Ovary (tissue), 9 donors: ENCODE data around the gene TASP1. TPM values are rescaled to one million over a fixed set of nuclear protein-coding genes. Genes with fewer than 3 reads are reported as not detected.

ENCODE experiments used
- DNase-seq, 5 donors: peaks; one replicate each; pipeline ENCODE4 v3.0.0-alpha.2; 2019 to 2020
- H3K27ac ChIP-seq, 2 donors: fragments of 200-600 bp; one replicate each; pipeline versions ENCODE4 v1.5.1 to v1.8.0; 2019 to 2022
- H3K27me3 ChIP-seq: fragments of 200-600 bp; one replicate; pipeline ENCODE4 v1.8.0; 2022
- H3K36me3 ChIP-seq: fragments of 200-600 bp; sonication (generic); one replicate; pipeline ENCODE4 v1.5.1; 2019
- H3K4me1 ChIP-seq: one replicate; pipeline ENCODE4 v1.8.1; 2013; ENCODE audit warnings: mild to moderate bottlenecking, moderate library complexity; ENCODE audit not compliant: insufficient read depth
- H3K4me3 ChIP-seq: fragments of 200-600 bp; sonication (generic); one replicate; pipeline ENCODE4 v1.5.1; 2017
- H3K9me3 ChIP-seq, 2 donors: fragments of 200-600 bp in 1 of 2; sonication (generic) in 1 of 2; one replicate each; pipeline versions ENCODE4 v1.5.1 to v1.8.1; 2013 to 2019; ENCODE audit warnings: mild to moderate bottlenecking in 1 of 2, moderate library complexity in 1 of 2
- CTCF ChIP-seq, 3 donors: fragments of 450-650 bp in 2 of 3; fragments of 200-600 bp in 1 of 3; IDR thresholded peaks; one replicate each; pipeline versions ENCODE4 v1.5.1 to v1.8.0; 2016 to 2022; ENCODE audit warnings: antibody characterized with exemption in 3 of 3, mild to moderate bottlenecking in 1 of 3
- EP300 ChIP-seq: sonication (generic); formaldehyde crosslinking; IDR thresholded peaks from one replicate; pipeline ENCODE4 v1.6.1; 2017; ENCODE audit warnings: antibody characterized with exemption
- POLR2A ChIP-seq: fragments of 450-650 bp; IDR thresholded peaks from one replicate; pipeline ENCODE4 v1.6.1; 2017; ENCODE audit warnings: antibody characterized with exemption, mild to moderate bottlenecking, moderate library complexity
- WGBS, 3 donors: extraction: QIAGEN DNeasy Blood & Tissue Kit in 1 of 3; methylation state at CpG; one replicate each; pipeline versions ENCODE4 v1.1.5 to v1.1.7; 2013 to 2017; 5-methylcytosine and 5-hydroxymethylcytosine counted together
- intact Hi-C, 4 donors: fragments of 100-400 bp; cut with DNase I; formaldehyde crosslinking; loops; one replicate each; pipeline versions ENCODE4 v1.11.0 to v1.15.1; 2022 to 2023
- polyA plus RNA-seq, 2 donors: library from polyadenylated mRNA; stranded (reverse); fragments of 200-250 nt in 1 of 2; fragments of 350-450 nt in 1 of 2; fragmentation: Illumina TruSeq in 1 of 2; extraction: RNeasy Lipid Tissue Mini Kit (QIAGEN cat#74804) in 1 of 2; gene quantifications; one replicate each; pipeline ENCODE4 v1.2.3, GENCODE V29; 2013 to 2014
- total RNA-seq, 7 donors: library from RNA; depleted of rRNA in 2 of 7; stranded (reverse); fragments of >200 nt in 2 of 7; fragmentation: NEBNext Ultra II Directional in 3 of 7; extraction: Animal tissue kit (Norgen Biotek cat#: 25700) in 3 of 7; gene quantifications; one replicate each; pipeline versions ENCODE4 v1.1.0 to v1.2.4, GENCODE V29; 2016 to 2023
- donor health status: DM: no; HTN: no; CAD: no; lungs with moderate emphysema.
- donor health status: DM: no; HTN: no; CAD: no.
- donor health status: Bipolar disorder and iron deficiency.
- donor health status: DM: yes; HTN: yes; CAD: no.
- donor health status: DM: no; HTN: no; CAD: no.
- donor health status: DM: yes; HTN: yes; CAD: no.

The TASP1 gene
- total and polyA plus RNA-seq, 9 donors = 6.4 to 16.5 (median 13.2) TPM

GRCh38 chr20:13412806-13413445 lies 225.8 kb downstream of the TASP1 start:
- H3K27me3 ChIP-seq = no peaks in the 10 kb centered on the region
- 54 to 66% (median 57%) methylated on average over 3 of the region's 3 CpGs for WGBS, 3 donors
- no peaks in the 10 kb centered on the region for H3K4me1 ChIP-seq
- no peak for DNase-seq
- H3K9me3 ChIP-seq = no peaks in the 10 kb centered on the region
- intact Hi-C loops = no loop called here
- TF ChIP-seq CTCF (IDR thresholded peaks at IDR 0.05) (no peak), POLR2A (no peak), EP300 (no peak)
- H3K36me3 ChIP-seq = no peaks in the 10 kb centered on the region
- no peak overlapping the region for H3K27ac ChIP-seq
- no peak overlapping the region for H3K4me3 ChIP-seq

- DNase-seq = no peak
- H3K27me3 ChIP-seq = no peaks in the 10 kb centered on the region
- 88 to 95% (median 89%) methylated on average over 4 of the region's 4 CpGs for WGBS, 3 donors
- H3K9me3 ChIP-seq = no peaks in the 10 kb centered on the region
- intact Hi-C loops = no loop called here
- no peak overlapping the region for H3K27ac ChIP-seq
- no peak overlapping the region for H3K4me3 ChIP-seq
- TF ChIP-seq CTCF (IDR thresholded peaks at IDR 0.05) (no peak), POLR2A (no peak), EP300 (no peak)
- H3K4me1 ChIP-seq = no peaks in the 10 kb centered on the region
- no peaks in the 10 kb centered on the region for H3K36me3 ChIP-seq
Measured at GRCh38 chr20:13404293-13404692, 234.4 kb downstream of the TASP1 start.

GRCh38 chr20:13403453-13403852 lies 235.3 kb downstream of the TASP1 start:
- H3K4me3 ChIP-seq = no peak overlapping the region
- H3K27me3 ChIP-seq = no peaks in the 10 kb centered on the region
- no peaks in the 10 kb centered on the region for H3K36me3 ChIP-seq
- DNase-seq = no peak
- intact Hi-C loops = no loop called here
- H3K4me1 ChIP-seq = no peaks in the 10 kb centered on the region
- H3K9me3 ChIP-seq = no peaks in the 10 kb centered on the region
- H3K27ac ChIP-seq = no peak overlapping the region
- no peak for TF ChIP-seq POLR2A
- no peak for TF ChIP-seq EP300
- TF ChIP-seq CTCF (IDR thresholded peaks at IDR 0.05) = no peak
- WGBS, 3 donors = 51 to 94% (median 67%) methylated on average over 2 of the region's 2 CpGs

GRCh38 chr20:13402986-13403385 lies 235.7 kb downstream of the TASP1 start:
- DNase-seq = no peak
- Histone ChIP-seq H3K36me3 (no peaks in the 10 kb centered on the region), H3K9me3 (no peaks in the 10 kb centered on the region), H3K27ac (no peak overlapping the region), H3K4me1 (no peaks in the 10 kb centered on the region), H3K27me3 (no peaks in the 10 kb centered on the region), H3K4me3 (no peak overlapping the region)
- TF ChIP-seq EP300 = no peak
- no peak for TF ChIP-seq CTCF (IDR thresholded peaks at IDR 0.05)
- no peak for TF ChIP-seq POLR2A
- intact Hi-C loops = no loop called here
- WGBS, 3 donors = 94 to 98% (median 97%) methylated on average over 2 of the region's 2 CpGs
